Activated gamma-delta T cell treated with Interleukin-2 at 50 U/mL for 16 hours (primary cell): ENCODE results near the gene GLI3.

Experiments used
- DNase-seq: peaks from one replicate; pipeline ENCODE4 v3.0.0-alpha.2; 2020

Gene GLI3

GRCh38 chr7:42099470-42100155 is 137.4 kb downstream of the GLI3 start:
- no peak for DNase-seq

DNA sequence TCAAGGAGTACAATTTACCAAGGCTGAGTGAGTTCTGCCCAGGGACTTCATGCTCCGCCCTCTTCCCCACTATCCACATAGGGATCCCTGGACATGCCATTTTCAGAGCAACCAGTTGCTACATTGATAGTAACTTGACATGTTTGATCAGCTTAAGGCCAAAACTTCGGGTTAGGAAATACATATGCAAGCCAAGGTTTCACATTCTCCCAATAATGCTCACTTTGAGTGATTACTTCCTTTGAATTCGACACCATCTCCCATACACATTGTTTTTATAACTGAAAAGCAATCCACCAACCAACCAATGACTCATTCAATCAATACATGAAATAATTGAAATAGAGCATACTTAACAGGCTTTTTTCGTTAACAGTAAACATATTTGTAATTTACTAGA is 137.9 kb downstream of the GLI3 start:
- DNase-seq = no peak

- DNase-seq = no peak
These were observed 139.3 kb downstream of the GLI3 start for GRCh38 chr7:42097752-42098151.

- no peak for DNase-seq
These were observed 140.1 kb downstream of the GLI3 start for GRCh38 chr7:42096681-42097561.

GRCh38 chr7:42096268-42096667 is 140.7 kb downstream of the GLI3 start:
- DNase-seq = no peak

- no peak for DNase-seq
These were observed 141.2 kb downstream of the GLI3 start for GRCh38 chr7:42095791-42096190.

GRCh38 chr7:42093349-42093905 is 143.6 kb downstream of the GLI3 start:
- DNase-seq = no peak

GRCh38 chr7:42091461-42092291 is 145.3 kb downstream of the GLI3 start:
- DNase-seq = no peak

DNA sequence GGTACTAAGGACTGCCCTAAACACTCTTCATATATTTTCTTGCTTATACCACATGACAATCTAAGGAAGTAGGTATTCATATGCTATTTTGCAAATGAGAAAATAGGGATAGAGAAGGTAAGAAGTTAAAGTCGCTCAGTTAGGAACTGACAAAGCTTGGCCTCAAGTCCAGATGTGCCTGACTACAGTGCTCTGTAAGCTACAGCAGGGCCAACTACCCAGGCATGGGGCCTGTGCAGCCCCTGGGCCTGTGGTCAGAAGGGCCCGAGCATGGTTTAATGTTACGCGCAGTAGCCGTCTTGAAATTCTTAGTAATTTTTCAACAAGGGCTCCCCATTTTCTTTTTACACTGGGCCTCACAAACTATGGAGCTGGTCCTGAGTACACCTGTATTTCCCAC is 146.2 kb downstream of the GLI3 start:
- no peak for DNase-seq

GRCh38 chr7:42090056-42090455 is 147.0 kb downstream of the GLI3 start:
- no peak for DNase-seq

DNA sequence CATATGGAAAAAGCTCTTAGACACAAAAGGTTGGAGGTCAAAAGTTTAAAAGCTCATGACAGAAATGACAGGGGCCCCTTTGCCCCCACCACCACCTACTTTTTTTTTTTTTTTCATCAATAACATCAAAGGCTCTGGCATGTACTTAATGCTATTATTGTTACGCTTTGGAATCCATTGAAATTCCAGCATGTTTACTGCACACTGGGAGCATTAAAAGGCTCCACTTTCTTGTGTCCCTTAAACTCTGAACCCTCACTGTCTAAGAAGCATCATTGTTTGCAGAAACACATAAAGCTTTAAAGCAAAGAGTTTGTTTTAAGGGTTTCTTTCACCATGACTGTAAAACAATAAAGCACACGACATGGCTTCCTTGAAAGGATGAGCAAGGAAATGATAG is 149.4 kb downstream of the GLI3 start:
- no peak for DNase-seq

DNA sequence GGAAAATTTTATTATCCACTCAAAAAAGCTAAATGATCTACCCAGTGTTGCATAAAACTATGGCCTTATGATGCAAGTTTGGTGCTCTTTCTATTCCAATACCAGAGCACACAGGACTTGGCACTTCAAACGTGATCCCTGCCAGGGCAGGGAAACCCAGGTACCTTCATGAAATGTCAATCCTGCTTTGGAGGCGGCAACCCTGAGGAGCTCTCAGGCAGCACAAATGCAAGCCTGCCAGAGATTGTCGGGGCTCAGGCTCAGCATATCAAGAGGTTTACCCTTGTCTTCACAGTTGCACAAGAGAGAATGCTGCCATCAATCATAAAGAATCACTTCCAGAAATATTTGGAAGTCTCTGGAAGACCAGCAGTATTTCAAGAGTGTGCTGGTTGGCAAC is 151.5 kb downstream of the GLI3 start:
- DNase-seq = no peak

- DNase-seq = no peak
These were observed 152.7 kb downstream of the GLI3 start for GRCh38 chr7:42084263-42084662.

GRCh38 chr7:42083284-42083683 is 153.7 kb downstream of the GLI3 start:
- DNase-seq = no peak

DNA sequence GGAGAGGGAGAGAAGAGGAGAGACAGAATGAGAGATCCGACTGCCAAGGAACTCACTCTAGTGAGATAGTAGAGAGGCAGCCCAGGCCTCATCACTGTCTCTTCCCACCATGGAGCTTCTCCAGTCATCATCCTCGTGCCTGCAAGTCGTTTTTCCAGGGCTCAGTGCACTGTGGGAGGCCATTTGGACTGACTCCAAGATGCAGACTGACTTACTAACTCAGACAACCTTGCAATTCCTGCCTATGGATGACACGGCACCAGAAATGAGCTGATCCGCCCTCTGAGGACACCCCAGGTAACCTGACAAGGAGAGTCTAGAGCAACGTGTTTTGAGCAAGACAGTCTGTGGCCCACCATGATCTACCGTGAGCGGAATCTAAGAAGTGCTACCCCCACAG is 154.9 kb downstream of the GLI3 start:
- DNase-seq = no peak

- no peak for DNase-seq
These were observed 155.3 kb downstream of the GLI3 start for GRCh38 chr7:42081671-42082070.

GRCh38 chr7:42080841-42081586 is 156.0 kb downstream of the GLI3 start:
- no peak for DNase-seq

- DNase-seq = no peak
These were observed 159.5 kb downstream of the GLI3 start for GRCh38 chr7:42077271-42078135.

GRCh38 chr7:42076870-42077269 is 160.1 kb downstream of the GLI3 start:
- DNase-seq = no peak

GRCh38 chr7:42075418-42075817 is 161.6 kb downstream of the GLI3 start:
- no peak for DNase-seq

- no peak for DNase-seq
These were observed 162.9 kb downstream of the GLI3 start for GRCh38 chr7:42074076-42074475.
